ENCODE data around the gene CAPN12.

GRCh38 chr19:38717855-38718254, 26.4 kb downstream of the CAPN12 start:
- TF ChIP-seq CTCF (IDR thresholded peaks at IDR 0.05) (no peak), POLR2AphosphoS5 (IDR thresholded peaks at IDR 0.05) (no peak), POLR2A (IDR thresholded peaks at IDR 0.05) (no peak)

Measured in prostate gland (tissue), 2 donors.